Islet precursor cell (in vitro differentiated cells): ENCODE results near the gene TPH2.

ENCODE experiments used
- DNase-seq: peaks from one replicate; pipeline ENCODE4 v3.0.0-alpha.2; 2018

Gene TPH2

GRCh38 chr12:71967211-71967610 lies 28.6 kb downstream of the TPH2 start:
- DNase-seq = no peak

GRCh38 chr12:71969330-71969729 lies 30.7 kb downstream of the TPH2 start:
- no peak for DNase-seq

GRCh38 chr12:71970031-71970430 lies 31.4 kb downstream of the TPH2 start:
- DNase-seq = no peak

- DNase-seq = no peak
Measured at GRCh38 chr12:71972441-71973074, 33.9 kb downstream of the TPH2 start.

GRCh38 chr12:71973687-71974086 lies 35.0 kb downstream of the TPH2 start:
- no peak for DNase-seq

- DNase-seq = no peak
Measured at GRCh38 chr12:71980538-71980937, 41.9 kb downstream of the TPH2 start.

GRCh38 chr12:71981149-71981548 lies 42.5 kb downstream of the TPH2 start:
- no peak for DNase-seq

GRCh38 chr12:71994715-71995114 lies 56.1 kb downstream of the TPH2 start:
- no peak for DNase-seq

- DNase-seq = no peak
Measured at GRCh38 chr12:71999795-72000194, 61.1 kb downstream of the TPH2 start.

GRCh38 chr12:72000969-72001648 lies 62.5 kb downstream of the TPH2 start:
- no peak for DNase-seq

GRCh38 chr12:72006766-72007165 lies 68.1 kb downstream of the TPH2 start:
- no peak for DNase-seq

- no peak for DNase-seq
Measured at GRCh38 chr12:72010356-72010755, 71.7 kb downstream of the TPH2 start.

GRCh38 chr12:72011374-72011773 lies 72.7 kb downstream of the TPH2 start:
- DNase-seq = no peak

- no peak for DNase-seq
Measured at GRCh38 chr12:72012874-72013273, 74.2 kb downstream of the TPH2 start.

- no peak for DNase-seq
Measured at GRCh38 chr12:72015895-72016294, 77.2 kb downstream of the TPH2 start.

GRCh38 chr12:72017054-72017651 lies 78.5 kb downstream of the TPH2 start:
- DNase-seq = peak; percentile 90

- no peak for DNase-seq
Measured at GRCh38 chr12:72018036-72018435, 79.4 kb downstream of the TPH2 start.

GRCh38 chr12:72024613-72025012 lies 86.0 kb downstream of the TPH2 start:
- DNase-seq = no peak

- no peak for DNase-seq
Measured at GRCh38 chr12:72025524-72025923, 86.9 kb downstream of the TPH2 start.

- DNase-seq = no peak
Measured at GRCh38 chr12:72028966-72029365, 90.3 kb downstream of the TPH2 start.

GRCh38 chr12:72030277-72030676 lies 91.6 kb downstream of the TPH2 start:
- no peak for DNase-seq

GRCh38 chr12:72031066-72031465 lies 92.4 kb downstream of the TPH2 start:
- no peak for DNase-seq

GRCh38 chr12:72033991-72034390 lies 95.3 kb downstream of the TPH2 start:
- no peak for DNase-seq

- no peak for DNase-seq
Measured at GRCh38 chr12:72035625-72036024, 97.0 kb downstream of the TPH2 start.

- no peak for DNase-seq
Measured at GRCh38 chr12:72036393-72036792, 97.7 kb downstream of the TPH2 start.
